HFFc6 (cell line): Measurements from ENCODE around the gene RIPK1. TPM values are rescaled to one million over a fixed set of nuclear protein-coding genes. Genes with fewer than 3 reads are reported as not detected.
A peak's percentile ranks its signal among the peaks of the same experiment; 100 is the strongest.

Experiments used
- DNase-seq: peaks from one replicate; pipeline ENCODE4 v3.0.0-alpha.2; 2018
- H3K27ac Mint-ChIP-seq: 2 replicates; pipeline ENCODE4 v1.8.0; 2020; ENCODE audit warnings: mild to moderate bottlenecking, mixed read lengths
- H3K27me3 Mint-ChIP-seq: 2 replicates; pipeline ENCODE4 v1.8.0; 2021; ENCODE audit warnings: mild to moderate bottlenecking, moderate library complexity, mixed read lengths; ENCODE audit not compliant: insufficient read depth
- H3K36me3 Mint-ChIP-seq: 2 replicates; pipeline ENCODE4 v1.8.0; 2021; ENCODE audit warnings: low read depth, mixed read lengths
- H3K4me1 Mint-ChIP-seq: 2 replicates; pipeline ENCODE4 v1.8.0; 2020; ENCODE audit warnings: low read depth, mixed read lengths
- H3K4me3 Mint-ChIP-seq: 2 replicates; pipeline ENCODE4 v1.8.0; 2020; ENCODE audit warnings: mild to moderate bottlenecking, moderate library complexity, mixed read lengths
- H3K9me3 Mint-ChIP-seq: 2 replicates; pipeline ENCODE4 v1.8.0; 2020; ENCODE audit warnings: mild to moderate bottlenecking, mixed read lengths
- CTCF ChIP-seq: fragments of 200-600 bp; sonication (generic); IDR thresholded peaks from 2 replicates; pipeline ENCODE4 v1.5.0; 2021; ENCODE audit warnings: antibody characterized with exemption, mild to moderate bottlenecking
- total RNA-seq, 6 experiments: library from RNA; stranded (reverse); fragmentation: NEBNext Ultra II Directional; extraction: Animal tissue kit (Norgen Biotek cat#: 25700); gene quantifications; 2 replicates in 1 of 6; 3 replicates in 5 of 6; pipeline ENCODE4 v1.2.3, GENCODE V29; 2021

The RIPK1 gene
- total RNA-seq, 6 experiments from 2014 or later, result 19.9 to 24.9 (median 22.2) TPM

- Mint-ChIP-seq H3K9me3 (no peaks in the 10 kb centered on the region), H3K27me3 (peaks cover 2% of the 10 kb centered on the region; the same call in 1 of the 2 replicates), H3K4me3 (no peak overlapping the region), H3K27ac (no peak overlapping the region), H3K4me1 (no peaks in the 10 kb centered on the region; the same call in 1 of the 2 replicates), H3K36me3 (peaks cover 16% of the 10 kb centered on the region)
- DNase-seq, result no peak
- no peak for TF ChIP-seq CTCF
Observed at GRCh38 chr6:3094815-3095214, 26.5 kb downstream of the RIPK1 start.

- H3K27ac Mint-ChIP-seq, result no peak overlapping the region
- no peaks in the 10 kb centered on the region for H3K4me1 Mint-ChIP-seq
- H3K27me3 Mint-ChIP-seq, result no peaks in the 10 kb centered on the region; the same call in 1 of the 2 replicates
- no peak overlapping the region for H3K4me3 Mint-ChIP-seq
- H3K9me3 Mint-ChIP-seq, result no peaks in the 10 kb centered on the region
- DNase-seq, result peak; percentile 12
- no peak for TF ChIP-seq CTCF
- H3K36me3 Mint-ChIP-seq, result peaks cover 53% of the 10 kb centered on the region
Observed at GRCh38 chr6:3102875-3103274, 34.6 kb downstream of the RIPK1 start.

GRCh38 chr6:3108746-3109414, 40.6 kb downstream of the RIPK1 start:
- no peaks in the 10 kb centered on the region for H3K27me3 Mint-ChIP-seq

GRCh38 chr6:3109761-3110160, 41.5 kb downstream of the RIPK1 start:
- Mint-ChIP-seq H3K36me3 (peaks cover 29% of the 10 kb centered on the region), H3K4me3 (no peak overlapping the region), H3K9me3 (no peaks in the 10 kb centered on the region), H3K27me3 (no peaks in the 10 kb centered on the region), H3K4me1 (no peaks in the 10 kb centered on the region), H3K27ac (no peak overlapping the region)
- no peak for DNase-seq
- TF ChIP-seq CTCF, result no peak

More at GRCh38 chr6:3108746-3109414, 40.6 kb downstream of the RIPK1 start:
- no peak for TF ChIP-seq CTCF
- Mint-ChIP-seq H3K4me3 (no peak overlapping the region), H3K27ac (no peak overlapping the region), H3K36me3 (peaks cover 37% of the 10 kb centered on the region), H3K9me3 (no peaks in the 10 kb centered on the region), H3K4me1 (no peaks in the 10 kb centered on the region)
- DNase-seq, result no peak

- no peak for DNase-seq
- Mint-ChIP-seq H3K27me3 (no peaks in the 10 kb centered on the region), H3K4me1 (peaks cover 18% of the 10 kb centered on the region), H3K27ac (no peak overlapping the region), H3K36me3 (peaks cover 7% of the 10 kb centered on the region; the same call in 1 of the 2 replicates), H3K9me3 (no peaks in the 10 kb centered on the region), H3K4me3 (no peak overlapping the region)
- no peak for TF ChIP-seq CTCF
Observed at GRCh38 chr6:3114377-3114776, 46.1 kb downstream of the RIPK1 start.
